Upper lobe of right lung (tissue), 1 donor: ENCODE data around the gene CENPP. TPM values are rescaled to one million over a fixed set of nuclear protein-coding genes. Genes with fewer than 3 reads are reported as not detected.

Experiments used
- ATAC-seq: fragments of 200-7000 bp; cut with Tn5 transposase; one replicate; pipeline ENCODE4 v1.9.1; 2020; ENCODE audit warnings: mild to moderate bottlenecking, moderate library complexity
- DNase-seq: peaks from one replicate; pipeline ENCODE4 v3.0.0-alpha.2; 2020
- H3K27ac ChIP-seq: fragments of 200-600 bp; one replicate; pipeline ENCODE4 v1.8.0; 2022
- H3K27me3 ChIP-seq: fragments of 200-600 bp; one replicate; pipeline ENCODE4 v1.8.0; 2022; ENCODE audit warnings: mild to moderate bottlenecking
- H3K36me3 ChIP-seq: fragments of 200-600 bp; one replicate; pipeline ENCODE4 v1.8.0; 2022
- H3K4me1 ChIP-seq: fragments of 200-600 bp; one replicate; pipeline ENCODE4 v1.8.0; 2022
- H3K4me3 ChIP-seq: fragments of 200-600 bp; one replicate; pipeline ENCODE4 v1.8.0; 2022; ENCODE audit warnings: mild to moderate bottlenecking
- H3K9me3 ChIP-seq: fragments of 200-600 bp; one replicate; pipeline ENCODE4 v1.8.0; 2022
- CTCF ChIP-seq: fragments of 200-600 bp; IDR thresholded peaks from one replicate; pipeline ENCODE4 v1.8.0; 2022; ENCODE audit warnings: antibody characterized with exemption
- intact Hi-C: fragments of 100-400 bp; cut with DNase I; formaldehyde crosslinking; loops from one replicate; pipeline ENCODE4 v1.11.0; 2022
- total RNA-seq: library from RNA; stranded (reverse); fragmentation: NEBNext Ultra II Directional; extraction: Animal tissue kit (Norgen Biotek cat#: 25700); gene quantifications from one replicate; pipeline ENCODE4 v1.2.1, GENCODE V29; 2021
- donor health status: DM: no; HTN: yes; CAD: no; lungs with severe emphysema.

CENPP gene
- total RNA-seq, 1 donor from 2014 or later, result 4.0 TPM

GRCh38 chr9:92369075-92369474 lies 43.3 kb downstream of the CENPP start:
- Histone ChIP-seq H3K36me3 (no peaks in the 10 kb centered on the region), H3K4me3 (no peak overlapping the region), H3K9me3 (no peaks in the 10 kb centered on the region), H3K27ac (no peak overlapping the region), H3K27me3 (no peaks in the 10 kb centered on the region), H3K4me1 (no peaks in the 10 kb centered on the region)
- intact Hi-C loops, result no loop called here
- DNase-seq (no peak), ATAC-seq (no peak)
- TF ChIP-seq CTCF, result no peak

DNA sequence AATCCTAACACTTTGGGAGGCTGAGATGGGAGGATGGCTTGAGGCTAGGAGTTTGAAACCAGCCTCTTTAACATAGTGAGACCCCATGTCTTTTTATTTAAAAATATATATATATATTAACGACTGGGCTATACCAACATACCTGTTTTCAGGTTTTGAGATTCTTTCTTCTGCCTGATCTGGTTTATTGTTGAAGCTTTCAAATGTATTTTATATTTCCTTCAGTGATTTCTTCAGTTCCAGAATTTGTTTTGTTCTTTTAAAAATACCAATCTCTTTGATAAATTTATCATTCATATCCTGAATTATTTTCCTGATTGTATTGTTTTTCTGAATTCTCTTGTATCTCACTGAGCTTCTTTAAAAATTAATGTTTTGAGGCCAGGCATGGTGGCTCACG lies 47.4 kb downstream of the CENPP start:
- Histone ChIP-seq H3K4me3 (no peak overlapping the region), H3K9me3 (no peaks in the 10 kb centered on the region), H3K27me3 (no peaks in the 10 kb centered on the region), H3K4me1 (no peaks in the 10 kb centered on the region), H3K36me3 (no peaks in the 10 kb centered on the region), H3K27ac (no peak overlapping the region)
- no peak for TF ChIP-seq CTCF
- intact Hi-C loops, result no loop called here
- no peak for DNase-seq
- no peak for ATAC-seq

DNA sequence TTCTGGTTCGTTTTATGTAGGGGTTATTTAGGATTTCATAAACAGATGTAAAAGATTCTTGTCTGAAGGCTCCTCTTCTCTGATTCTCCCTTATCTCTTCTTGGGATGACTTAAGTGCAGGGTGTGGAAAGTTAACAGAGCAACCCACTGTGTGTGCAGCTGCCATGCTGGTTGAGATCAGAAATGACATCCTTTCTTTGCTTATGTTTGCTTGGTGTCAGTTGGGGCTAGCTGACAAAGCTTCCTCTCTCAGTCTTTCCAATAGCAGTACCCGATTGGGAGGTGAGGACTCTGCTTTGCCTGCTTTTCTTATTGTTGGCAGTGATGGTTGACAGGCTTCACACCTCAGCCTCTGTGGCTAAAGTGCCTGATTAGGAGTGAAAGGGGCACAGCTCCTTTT lies 52.1 kb downstream of the CENPP start:
- DNase-seq (no peak), ATAC-seq (no peak)
- no peak overlapping the region for H3K27ac ChIP-seq
- H3K36me3 ChIP-seq, result no peaks in the 10 kb centered on the region
- H3K9me3 ChIP-seq, result no peaks in the 10 kb centered on the region
- H3K4me3 ChIP-seq, result no peak overlapping the region
- intact Hi-C loops, result no loop called here
- TF ChIP-seq CTCF, result no peak
- no peaks in the 10 kb centered on the region for H3K27me3 ChIP-seq
- no peaks in the 10 kb centered on the region for H3K4me1 ChIP-seq

DNA sequence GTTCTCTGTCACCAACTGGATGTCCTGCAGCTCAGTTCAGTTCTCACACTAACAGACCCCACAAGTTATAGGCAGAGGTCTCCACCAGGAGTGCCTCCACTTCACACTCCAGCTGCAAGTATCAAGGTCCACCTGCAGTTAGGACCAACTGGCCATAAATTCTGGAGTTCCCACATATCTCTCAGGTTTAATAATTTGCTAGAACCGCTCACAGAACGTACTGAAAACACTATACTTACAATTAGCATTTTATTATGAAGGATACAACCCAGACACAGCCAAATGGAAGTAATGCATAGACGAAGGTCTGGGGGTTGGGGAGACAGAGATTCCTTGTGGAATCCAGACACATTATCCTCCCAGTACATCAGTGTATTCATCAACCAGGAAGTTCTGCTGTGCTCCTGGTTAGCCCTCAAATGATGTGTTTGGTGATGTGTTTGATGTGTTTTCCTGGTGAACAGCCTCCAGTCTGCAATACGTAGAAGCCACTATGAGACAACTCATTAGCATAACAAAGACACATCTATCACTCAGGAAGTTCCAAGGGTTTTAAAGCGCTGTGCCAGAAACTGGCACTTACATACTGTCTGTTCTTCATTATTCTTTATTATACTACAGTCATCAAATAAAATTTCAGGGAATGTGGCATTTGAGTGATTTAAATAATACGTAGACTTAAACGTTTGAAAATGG lies 53.3 kb downstream of the CENPP start:
- H3K4me3 ChIP-seq, result no peak overlapping the region
- H3K27me3 ChIP-seq, result no peaks in the 10 kb centered on the region
- intact Hi-C loops, result no loop called here
- TF ChIP-seq CTCF, result no peak
- H3K9me3 ChIP-seq, result no peaks in the 10 kb centered on the region
- no peak for DNase-seq
- no peak for ATAC-seq
- H3K4me1 ChIP-seq, result no peaks in the 10 kb centered on the region
- no peaks in the 10 kb centered on the region for H3K36me3 ChIP-seq
- H3K27ac ChIP-seq, result no peak overlapping the region

DNA sequence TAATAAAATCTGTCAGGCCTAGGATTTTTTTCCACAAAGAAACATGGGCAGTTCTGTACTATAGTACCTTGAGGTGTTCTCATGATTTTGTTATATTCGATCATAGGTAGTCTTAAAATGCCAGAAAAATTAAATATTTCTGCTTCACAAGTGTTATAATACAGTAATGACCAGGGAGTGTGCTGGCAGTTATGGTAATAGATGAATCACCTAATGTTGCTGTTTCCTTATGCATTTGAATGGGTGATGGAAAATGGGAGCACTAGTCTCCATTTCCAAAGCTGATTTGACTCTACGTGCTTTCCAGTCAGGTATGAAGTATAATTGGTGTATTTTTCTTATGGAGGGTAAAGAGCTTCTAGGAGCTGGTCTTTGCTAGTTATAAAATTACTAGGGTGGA lies 54.9 kb downstream of the CENPP start:
- Histone ChIP-seq H3K4me3 (no peak overlapping the region), H3K4me1 (no peaks in the 10 kb centered on the region), H3K36me3 (no peaks in the 10 kb centered on the region), H3K9me3 (no peaks in the 10 kb centered on the region), H3K27me3 (no peaks in the 10 kb centered on the region), H3K27ac (no peak overlapping the region)
- DNase-seq (no peak), ATAC-seq (no peak)
- TF ChIP-seq CTCF, result no peak
- intact Hi-C loops, result no loop called here

DNA sequence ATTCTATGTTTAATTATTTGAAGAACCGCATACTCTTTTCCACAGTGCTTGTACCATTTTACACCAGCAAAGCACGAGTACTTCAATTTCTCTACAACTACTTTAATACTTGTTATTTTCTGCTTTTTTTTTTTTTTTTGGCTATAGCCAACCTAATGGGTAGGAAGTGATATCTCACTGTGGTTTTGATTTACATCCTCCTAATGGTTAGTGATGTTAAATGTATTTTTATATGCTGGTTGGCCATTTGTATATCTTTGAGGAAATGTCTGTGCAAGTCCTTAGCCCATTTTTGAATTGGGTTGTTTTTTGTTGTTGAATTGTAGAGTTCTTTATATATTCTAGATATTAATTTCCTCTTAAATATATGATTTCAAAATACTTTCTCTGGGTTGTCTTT lies 56.0 kb downstream of the CENPP start:
- intact Hi-C loops, result no loop called here
- ATAC-seq, result no peak

More for the DNA sequence above, 56.0 kb downstream of the CENPP start:
- Histone ChIP-seq H3K4me3 (no peak overlapping the region), H3K4me1 (no peaks in the 10 kb centered on the region), H3K27ac (no peak overlapping the region), H3K27me3 (no peaks in the 10 kb centered on the region), H3K9me3 (no peaks in the 10 kb centered on the region), H3K36me3 (no peaks in the 10 kb centered on the region)
- no peak for TF ChIP-seq CTCF
- no peak for DNase-seq
